ENCODE results near the gene TRIM44. TPM values are rescaled to one million over a fixed set of nuclear protein-coding genes. Genes with fewer than 3 reads are reported as not detected.
"Not testable (repeated sequence)": the region's sequence is repeated elsewhere in the genome, so short reads cannot be mapped to it uniquely, and the experiment has no call there.

The TRIM44 gene
- total RNA-seq, 1 experiment from 2014 or later: 32.2 TPM

DNA sequence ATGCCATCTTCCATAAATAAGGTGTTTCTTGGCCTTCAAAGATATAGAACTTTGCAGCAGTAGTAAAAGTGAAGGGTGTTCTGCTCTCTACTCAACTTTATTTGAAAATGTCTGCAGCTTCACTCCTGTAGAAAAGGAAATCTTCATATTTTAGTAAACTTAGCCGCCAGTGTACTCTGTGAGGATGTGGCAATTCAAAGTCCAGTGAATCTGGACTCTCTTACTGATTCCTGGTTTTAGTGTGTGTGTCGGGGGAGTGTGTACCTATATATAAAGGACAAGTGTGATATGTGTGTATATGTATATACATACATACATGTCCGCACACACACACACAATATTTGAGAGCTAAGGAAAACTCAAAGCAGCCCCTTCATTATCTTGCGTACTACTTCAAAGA, 147.0 kb downstream of the TRIM44 start:
- DNase-seq (ENCODE audit: low read depth, low spot score): no peak
- in situ Hi-C loops (cut with HindIII; ENCODE audit: low pct_unique_long_range_greater_than_20kb, low sequenced_read_pairs): no loop called here

DNA sequence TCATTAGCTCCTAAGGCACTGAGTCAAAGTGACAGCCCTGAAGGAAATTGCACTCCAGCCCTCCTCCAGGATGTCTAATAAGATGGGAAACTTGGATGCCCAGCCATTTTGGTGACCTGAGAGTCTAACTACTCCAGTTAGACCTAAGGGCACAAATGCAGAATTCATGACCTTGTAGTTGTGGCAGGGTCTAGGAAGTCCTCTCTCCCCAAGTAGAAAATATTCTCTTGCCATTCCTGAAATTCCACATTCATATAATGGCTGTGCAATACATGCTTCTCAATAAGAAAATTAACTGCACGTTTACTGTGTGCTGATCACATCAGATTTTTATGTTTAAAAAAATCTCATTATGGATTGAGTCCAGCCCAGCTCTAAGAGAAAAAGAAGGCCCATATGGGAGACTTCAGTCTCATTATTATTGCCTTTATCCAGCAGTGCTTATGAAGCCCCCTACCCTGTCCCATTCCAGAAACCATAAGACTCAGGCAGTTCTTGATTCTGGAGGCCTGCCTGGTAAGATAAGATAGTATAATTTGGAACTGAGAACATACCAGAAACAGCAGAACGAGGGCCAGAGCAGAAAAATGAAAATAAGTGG, 147.6 kb downstream of the TRIM44 start:
- in situ Hi-C loops (cut with HindIII; ENCODE audit: low pct_unique_long_range_greater_than_20kb, low sequenced_read_pairs): no loop called here
- DNase-seq (ENCODE audit: low read depth, low spot score): no peak

DNA sequence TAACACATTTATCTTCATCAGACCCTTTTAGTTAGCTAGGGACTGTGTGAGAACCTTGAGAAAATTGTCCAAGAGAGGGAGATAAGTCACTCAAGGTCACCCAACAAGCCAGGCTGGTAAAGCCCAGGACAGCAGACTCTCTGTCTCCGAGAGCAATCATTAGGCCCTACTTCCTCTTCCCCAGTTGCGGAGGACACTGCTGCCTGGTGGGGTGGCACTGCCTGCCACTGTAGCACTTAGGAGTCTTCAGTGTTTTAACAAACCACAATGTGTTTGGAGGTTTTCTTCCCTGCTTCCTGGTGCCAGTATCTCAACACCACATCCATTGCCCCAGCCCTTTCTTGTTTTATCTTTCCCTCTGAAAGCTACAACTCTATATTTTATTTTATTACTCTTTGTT, 149.2 kb downstream of the TRIM44 start:
- in situ Hi-C loops (cut with HindIII; ENCODE audit: low pct_unique_long_range_greater_than_20kb, low sequenced_read_pairs): no loop called here
- no peak for DNase-seq (ENCODE audit: low read depth, low spot score)

DNA sequence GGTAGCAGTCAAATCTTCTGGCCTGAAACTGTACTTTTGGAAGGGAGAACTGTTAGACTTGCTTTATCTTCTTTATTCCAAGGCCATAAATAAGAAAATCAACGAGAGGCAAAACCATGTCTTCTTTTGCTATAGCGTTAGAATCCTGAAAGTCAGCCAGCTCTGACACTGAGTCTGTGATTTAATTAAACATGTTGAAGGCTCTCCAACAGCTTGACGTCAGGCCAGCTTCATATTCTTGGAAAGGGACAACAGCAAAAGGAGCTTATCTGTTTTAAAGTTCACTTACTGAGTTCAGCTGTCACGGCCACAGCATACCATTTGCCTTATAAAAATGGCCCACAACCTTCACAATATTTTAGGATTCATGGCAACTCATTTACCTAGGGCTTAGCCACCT, 150.3 kb downstream of the TRIM44 start:
- no peak for DNase-seq (ENCODE audit: low read depth, low spot score)
- in situ Hi-C loops (cut with HindIII; ENCODE audit: low pct_unique_long_range_greater_than_20kb, low sequenced_read_pairs): no loop called here

DNA sequence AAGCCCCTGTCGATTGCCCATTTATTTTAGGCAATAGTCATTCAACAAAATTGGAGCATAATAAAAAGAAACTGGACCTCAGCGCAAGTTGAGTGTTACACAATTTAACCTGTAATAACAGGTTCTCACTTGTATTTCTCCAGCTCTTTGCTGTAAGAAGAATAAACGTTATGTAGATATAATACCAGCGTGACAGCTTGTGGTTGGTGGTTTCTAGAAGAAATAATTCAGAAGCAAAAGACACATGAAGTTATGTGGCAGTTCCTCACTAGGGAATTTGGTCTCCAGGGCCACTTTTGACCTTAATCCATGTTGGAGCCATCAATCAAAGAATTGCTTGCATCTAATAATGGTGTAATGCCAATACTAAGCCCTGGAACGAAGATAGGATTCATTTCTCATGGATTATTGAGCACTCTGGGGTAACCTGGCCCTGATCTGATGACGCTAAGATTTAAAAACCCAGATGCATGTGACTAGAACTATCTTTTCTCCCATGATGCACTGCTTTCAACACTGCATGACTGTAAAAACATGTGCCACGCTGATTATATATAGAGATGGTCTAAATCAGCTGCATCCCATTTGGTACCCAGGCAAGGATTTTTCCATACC, 151.6 kb downstream of the TRIM44 start:
- in situ Hi-C loops (cut with HindIII; ENCODE audit: low pct_unique_long_range_greater_than_20kb, low sequenced_read_pairs): no loop called here
- DNase-seq (ENCODE audit: low read depth, low spot score): no peak

DNA sequence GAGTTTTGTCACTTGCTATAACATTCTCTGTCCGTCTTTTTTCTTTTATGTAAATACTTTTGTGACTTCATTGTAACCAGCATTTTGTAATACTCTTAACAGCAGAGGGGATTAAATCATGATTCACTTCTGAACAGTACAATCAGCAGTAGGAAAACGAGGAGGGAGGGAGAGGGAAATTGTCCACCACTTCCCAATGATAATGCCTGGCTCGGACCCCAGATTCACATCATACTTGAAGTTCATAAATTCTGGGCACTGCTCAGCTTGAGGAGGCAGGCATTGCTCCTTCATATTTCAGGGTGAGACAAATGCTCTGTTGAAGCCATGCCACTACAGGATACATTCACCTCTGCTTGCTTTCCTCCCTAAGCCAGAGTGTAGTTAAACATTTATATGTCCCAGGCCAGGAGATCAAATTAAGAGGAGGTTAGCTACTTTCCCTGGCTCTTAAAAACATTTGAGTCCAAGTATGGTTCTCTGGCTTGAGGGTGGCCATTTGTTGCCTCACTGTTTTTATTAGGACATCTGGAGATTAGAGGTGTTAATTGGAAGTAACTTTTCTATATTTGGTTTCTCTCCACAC, 152.2 kb downstream of the TRIM44 start:
- in situ Hi-C loops (cut with HindIII; ENCODE audit: low pct_unique_long_range_greater_than_20kb, low sequenced_read_pairs): no loop called here
- DNase-seq (ENCODE audit: low read depth, low spot score): no peak

DNA sequence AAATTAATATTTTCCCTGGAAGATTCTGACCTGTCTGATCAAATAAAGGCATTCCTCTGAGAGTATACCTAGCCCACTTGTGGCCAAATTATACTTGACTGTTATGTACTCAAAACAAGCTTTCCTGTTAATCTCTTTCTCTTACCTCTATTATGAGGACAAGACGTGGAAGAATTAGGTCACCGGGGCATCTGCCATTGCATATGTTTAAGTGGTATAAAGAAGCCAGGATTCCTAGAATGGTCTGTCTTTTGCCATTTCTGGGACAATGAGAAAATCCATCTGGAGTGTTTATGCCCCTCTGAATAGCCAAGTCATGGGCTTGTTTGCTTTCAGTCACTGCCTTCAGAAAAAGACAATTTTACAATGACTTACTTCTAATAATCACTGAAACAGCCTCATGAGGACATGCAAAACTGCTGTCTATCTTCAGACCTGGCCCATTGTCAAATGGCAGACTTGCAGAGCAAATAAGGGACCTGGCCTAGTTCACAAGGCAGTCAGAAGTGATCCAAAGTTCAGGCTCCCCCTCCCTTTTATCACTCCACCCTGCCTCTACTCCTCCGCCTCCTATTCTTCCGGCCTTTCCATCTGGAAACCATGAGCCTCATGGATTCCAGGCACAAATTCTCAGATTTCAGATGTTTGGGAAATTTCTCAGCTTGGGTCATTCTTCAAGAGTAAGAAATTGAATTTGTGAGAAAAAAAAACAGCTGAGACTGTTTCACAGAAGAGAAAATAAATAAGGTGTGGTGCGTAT, 153.2 kb downstream of the TRIM44 start:
- in situ Hi-C loops (cut with HindIII; ENCODE audit: low pct_unique_long_range_greater_than_20kb, low sequenced_read_pairs): no loop called here
- no peak for DNase-seq (ENCODE audit: low read depth, low spot score)

DNA sequence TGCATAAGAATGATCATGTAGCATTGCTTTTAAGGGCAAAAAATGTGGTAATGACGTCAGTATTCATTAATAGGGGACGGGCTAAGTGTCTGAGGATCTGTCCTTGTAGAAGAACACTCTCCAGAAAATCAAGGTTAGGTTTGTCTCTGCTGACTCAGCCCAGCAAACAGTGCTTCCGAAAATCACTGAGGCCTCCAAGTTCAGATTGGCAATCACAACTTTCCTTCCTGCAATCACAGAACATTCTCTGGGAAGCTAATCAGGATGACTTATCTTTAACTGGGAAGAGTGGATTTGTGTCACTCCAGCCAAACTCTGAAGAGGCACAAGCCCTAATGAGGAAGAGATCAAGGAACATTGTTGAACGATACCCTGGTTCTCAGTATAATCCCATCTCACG, 158.0 kb downstream of the TRIM44 start:
- in situ Hi-C loops (cut with HindIII; ENCODE audit: low pct_unique_long_range_greater_than_20kb, low sequenced_read_pairs): no loop called here
- DNase-seq (ENCODE audit: low read depth, low spot score): no peak

DNA sequence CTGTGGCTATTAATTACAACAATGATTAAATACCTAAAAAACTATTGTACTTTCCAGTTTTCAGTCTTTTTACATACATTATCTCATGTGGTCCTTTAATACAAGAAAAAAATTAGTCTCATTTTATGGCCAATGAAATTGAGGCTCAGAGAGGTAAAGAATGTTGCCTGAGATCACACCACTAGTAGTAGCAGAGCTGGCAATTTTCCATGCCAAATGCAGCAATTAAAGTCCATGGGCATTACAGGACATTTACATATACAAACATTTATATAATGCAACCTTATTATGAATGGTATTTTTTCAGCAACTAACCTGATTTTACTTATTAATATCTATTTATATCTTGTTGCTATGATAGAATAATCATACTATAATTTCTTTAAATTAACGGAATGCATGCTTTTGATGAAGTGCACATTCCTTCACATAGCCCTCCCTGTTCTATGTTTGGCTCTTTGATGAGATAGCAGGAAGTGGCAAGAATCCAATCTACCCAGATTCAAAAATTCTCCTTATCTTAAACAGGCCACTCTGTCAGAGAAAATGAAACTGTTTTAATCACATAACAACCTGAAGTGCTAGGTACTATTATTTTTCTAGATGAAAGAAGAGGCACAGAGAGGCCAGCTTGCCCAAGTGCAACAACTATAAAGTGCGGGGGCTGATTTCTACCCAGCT, 160.4 kb downstream of the TRIM44 start:
- in situ Hi-C loops (cut with HindIII; ENCODE audit: low pct_unique_long_range_greater_than_20kb, low sequenced_read_pairs): no loop called here
- no peak for DNase-seq (ENCODE audit: low read depth, low spot score)

DNA sequence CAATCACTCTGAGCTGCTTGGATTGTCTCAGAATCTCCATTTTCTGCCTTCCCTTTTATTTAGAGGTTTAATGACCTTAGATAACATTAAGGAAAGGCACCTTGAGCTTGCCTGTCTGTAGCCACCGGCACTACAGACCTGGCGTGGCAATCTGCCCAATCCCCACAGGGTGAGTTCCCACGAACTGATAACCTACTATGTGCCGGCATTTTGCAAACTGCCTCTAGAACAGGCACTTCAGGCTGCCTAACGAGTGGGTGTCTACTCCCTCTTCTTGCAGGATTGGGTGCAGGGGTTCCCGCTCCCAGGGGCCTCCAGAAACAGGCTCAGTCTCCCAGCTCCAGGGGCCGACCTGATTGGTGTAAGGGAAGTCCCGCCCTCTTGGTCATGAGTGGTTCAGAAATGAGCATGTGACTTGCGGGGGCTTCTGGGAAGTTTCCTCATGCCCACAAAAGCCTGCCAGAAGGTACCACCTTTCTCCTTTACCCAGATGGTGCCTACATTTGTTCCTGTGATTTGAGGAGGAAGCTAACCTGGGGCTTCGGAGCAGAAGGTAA, 161.2 kb downstream of the TRIM44 start:
- DNase-seq (ENCODE audit: low read depth, low spot score): no peak
- in situ Hi-C loops (cut with HindIII; ENCODE audit: low pct_unique_long_range_greater_than_20kb, low sequenced_read_pairs): no loop called here

DNA sequence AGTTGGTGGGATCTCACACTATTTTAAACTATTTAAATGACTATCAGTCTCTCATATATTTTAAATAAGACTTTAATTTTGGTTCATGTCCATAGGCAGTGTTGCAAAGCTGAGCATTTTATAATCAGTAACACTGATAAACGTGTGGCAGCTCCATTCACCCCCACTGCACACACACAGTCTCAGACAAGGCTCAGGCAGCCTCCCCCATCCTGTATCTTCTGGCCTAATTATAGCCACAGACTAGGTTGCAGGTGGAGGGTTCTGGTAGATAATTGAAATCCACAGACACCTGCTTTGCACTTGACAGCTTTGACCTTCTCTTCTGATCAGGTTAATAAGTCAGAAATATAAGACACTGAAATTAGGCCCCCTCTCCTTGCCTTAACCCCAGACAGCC, 162.8 kb downstream of the TRIM44 start:
- in situ Hi-C loops (cut with HindIII; ENCODE audit: low pct_unique_long_range_greater_than_20kb, low sequenced_read_pairs): no loop called here
- DNase-seq (ENCODE audit: low read depth, low spot score): no peak

DNA sequence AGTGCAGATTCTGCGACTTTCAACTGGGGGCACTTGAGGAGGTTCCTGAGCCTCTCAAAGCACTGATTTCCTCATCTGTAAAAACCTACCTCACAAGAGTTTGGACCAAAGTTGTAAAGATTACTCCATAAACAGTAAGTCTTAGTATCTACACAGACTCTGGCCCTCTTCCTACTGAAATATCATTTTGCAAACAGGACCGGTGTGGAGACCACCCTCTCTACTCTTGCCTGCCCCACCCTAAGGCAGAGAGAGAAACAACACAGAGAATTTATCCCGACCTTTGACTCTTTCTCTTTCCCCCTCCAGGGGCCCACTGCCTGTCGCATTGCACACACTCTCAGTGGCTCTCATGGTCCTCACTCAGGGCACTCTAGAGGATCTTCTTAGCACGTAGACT, 163.4 kb downstream of the TRIM44 start:
- DNase-seq (ENCODE audit: low read depth, low spot score): no peak
- in situ Hi-C loops (cut with HindIII; ENCODE audit: low pct_unique_long_range_greater_than_20kb, low sequenced_read_pairs): no loop called here

DNA sequence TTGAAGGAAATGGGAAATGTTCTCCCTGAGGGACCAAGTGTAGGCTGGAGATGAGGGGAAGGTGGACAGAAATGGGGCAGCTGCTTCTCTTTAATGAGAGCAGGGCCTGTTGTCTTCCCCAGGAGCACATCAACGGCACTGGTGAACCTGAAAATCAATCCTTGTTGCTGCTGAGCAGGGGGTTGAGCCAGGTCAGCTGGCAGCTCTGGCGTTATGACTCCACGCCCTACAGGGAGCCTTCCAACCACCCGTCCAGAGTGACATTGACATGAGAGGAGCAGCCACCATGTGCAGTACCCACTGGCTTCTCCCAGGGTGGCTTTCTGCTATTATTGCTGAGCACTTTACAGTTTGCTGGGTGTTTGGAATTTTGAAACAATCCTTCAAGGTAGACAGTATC, 164.4 kb downstream of the TRIM44 start:
- in situ Hi-C loops (cut with HindIII; ENCODE audit: low pct_unique_long_range_greater_than_20kb, low sequenced_read_pairs): no loop called here
- no peak for DNase-seq (ENCODE audit: low read depth, low spot score)

DNA sequence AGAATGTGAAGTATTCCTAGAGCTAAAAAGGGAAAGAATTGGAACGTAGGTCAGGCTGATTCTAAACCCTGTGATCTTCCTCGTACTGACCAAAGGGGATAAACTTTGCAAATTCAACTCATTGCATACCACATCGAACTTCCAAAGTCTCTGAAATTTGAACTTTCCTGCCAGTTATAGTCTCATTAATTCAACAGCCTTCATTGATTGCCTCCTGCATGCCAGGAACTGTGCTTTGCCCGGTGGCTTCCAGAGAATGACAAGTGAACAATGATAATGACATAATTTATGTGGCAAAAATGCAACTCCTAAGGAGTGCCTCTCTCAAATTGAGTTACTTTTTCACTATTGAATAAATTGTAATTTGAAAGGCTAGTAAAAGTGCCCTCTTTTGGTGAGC, 173.6 kb downstream of the TRIM44 start:
- in situ Hi-C loops (cut with HindIII; ENCODE audit: low pct_unique_long_range_greater_than_20kb, low sequenced_read_pairs): no loop called here
- no peak for DNase-seq (ENCODE audit: low read depth, low spot score)

DNA sequence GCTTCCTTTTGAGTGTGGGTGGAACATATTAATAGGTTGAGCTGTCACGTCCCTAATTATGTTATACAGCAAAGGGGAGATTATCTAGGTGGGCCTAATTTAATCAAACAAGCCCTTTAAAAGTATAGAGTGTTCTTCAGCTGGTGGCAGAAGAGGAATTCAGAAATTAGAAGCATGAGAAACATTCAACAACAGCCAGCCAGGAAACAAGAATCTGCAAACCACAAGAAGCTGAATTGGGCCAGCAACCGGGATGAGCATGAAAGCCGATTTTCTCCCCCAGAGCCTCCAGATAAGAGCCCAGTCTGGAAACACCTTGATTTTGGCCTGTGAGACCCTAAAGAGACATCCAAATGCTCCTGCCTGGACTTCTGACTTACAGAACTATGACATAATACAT, 175.5 kb downstream of the TRIM44 start:
- in situ Hi-C loops (cut with HindIII; ENCODE audit: low pct_unique_long_range_greater_than_20kb, low sequenced_read_pairs): no loop called here
- DNase-seq (ENCODE audit: low read depth, low spot score): no peak

DNA sequence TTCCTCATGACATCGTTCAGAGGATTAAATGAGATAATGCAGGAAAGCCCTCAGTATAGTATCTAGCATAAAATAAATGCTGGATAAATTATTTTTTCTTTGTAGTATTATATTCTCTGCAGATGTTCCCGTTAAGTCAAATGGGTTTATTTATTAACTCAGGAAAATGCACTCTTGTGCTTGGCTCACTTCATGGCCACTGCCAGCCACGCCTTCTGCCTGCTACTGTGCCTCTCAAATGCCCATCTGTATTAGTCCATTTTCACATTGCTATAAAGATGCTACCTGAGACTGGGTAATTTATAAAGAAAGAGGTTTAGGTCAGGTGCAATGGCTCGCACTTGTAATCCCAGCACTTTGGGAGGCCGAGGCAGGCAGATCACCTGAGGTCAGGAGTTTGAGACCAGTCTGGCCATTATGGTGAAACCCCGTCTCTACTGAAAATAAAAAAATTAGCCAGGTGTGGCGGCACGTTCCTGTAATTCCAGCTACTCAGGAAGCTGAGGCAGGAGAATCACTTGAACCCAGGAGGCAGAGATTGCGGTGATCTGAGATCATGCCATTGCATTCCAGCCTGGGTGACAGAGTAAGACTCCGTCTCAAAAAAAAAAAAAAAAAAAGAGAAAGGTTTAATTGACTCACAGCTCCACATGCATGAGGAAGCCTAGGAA, 176.3 kb downstream of the TRIM44 start:
- in situ Hi-C loops (cut with HindIII; ENCODE audit: low pct_unique_long_range_greater_than_20kb, low sequenced_read_pairs); DNase-seq (ENCODE audit: low read depth, low spot score): not testable (repeated sequence)

DNA sequence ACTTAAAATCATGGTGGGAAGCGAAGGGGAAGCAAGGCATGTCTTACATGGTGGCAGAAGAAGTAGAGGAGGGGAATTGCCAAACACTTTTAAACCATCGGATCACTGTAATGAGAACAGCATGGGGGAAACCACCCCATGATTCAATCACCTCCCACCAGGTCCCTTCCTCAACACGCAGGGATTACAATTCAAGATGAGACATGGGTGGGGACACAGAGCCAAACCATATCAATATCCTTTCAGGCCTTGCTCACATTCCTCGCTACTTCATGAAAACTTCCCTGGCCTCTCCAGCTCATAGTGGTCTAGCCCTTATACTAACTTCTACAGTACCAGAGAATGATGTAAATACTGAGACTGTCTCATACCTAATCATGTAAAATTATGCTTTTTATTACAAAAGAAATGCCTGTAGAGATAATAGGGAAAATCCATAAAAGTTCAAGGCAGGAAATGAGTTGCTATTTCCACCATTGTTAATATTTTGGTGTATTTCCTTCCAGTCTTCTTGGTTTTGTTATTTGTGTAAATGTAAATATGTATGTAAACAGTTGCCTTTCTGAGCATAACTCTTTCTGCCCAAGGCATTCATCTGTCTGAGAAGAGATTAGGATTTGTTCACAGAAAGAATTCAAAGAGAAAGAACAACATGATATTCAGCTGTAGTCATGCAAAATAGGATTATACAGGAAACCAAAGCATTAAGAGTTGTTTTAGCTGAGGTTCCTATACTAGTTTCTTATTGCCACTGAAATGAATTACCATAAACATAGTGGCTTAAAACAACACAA, 177.0 kb downstream of the TRIM44 start:
- DNase-seq (ENCODE audit: low read depth, low spot score): no peak
- in situ Hi-C loops (cut with HindIII; ENCODE audit: low pct_unique_long_range_greater_than_20kb, low sequenced_read_pairs): no loop called here
